Stimulated activated CD4-positive, alpha-beta T cell treated with anti-CD3 and anti-CD28 coated beads, Interleukin-4, amount 100 ng/mL, for 4 hours (primary cell): ENCODE data around the gene CARNS1.
A peak's percentile ranks its signal among the peaks of the same experiment; 100 is the strongest.

Source experiments
- DNase-seq, 2 experiments: peaks; one replicate each; pipeline ENCODE4 v3.0.0-alpha.2; 2020

CARNS1 gene

DNA sequence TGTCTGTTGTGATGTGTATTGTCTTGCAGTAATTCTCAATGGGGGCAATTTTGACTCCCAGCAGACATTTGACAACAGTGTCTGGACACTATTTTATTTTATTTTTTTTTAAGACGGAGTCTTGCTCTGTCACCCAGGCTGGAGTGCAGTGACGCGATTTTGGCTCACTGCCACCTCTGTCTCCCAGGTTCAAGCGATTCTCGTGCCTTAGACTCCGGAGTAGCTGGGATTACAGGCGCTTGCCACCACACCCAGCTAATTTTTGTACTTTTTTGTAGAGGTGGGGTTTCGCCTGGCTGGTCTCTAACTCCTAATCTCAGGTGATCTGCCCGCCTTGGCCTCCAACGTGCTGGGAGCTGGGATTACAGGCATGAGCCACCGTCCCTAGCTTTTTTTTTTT lies 14.2 kb downstream of the CARNS1 start:
- no peak for DNase-seq

DNA sequence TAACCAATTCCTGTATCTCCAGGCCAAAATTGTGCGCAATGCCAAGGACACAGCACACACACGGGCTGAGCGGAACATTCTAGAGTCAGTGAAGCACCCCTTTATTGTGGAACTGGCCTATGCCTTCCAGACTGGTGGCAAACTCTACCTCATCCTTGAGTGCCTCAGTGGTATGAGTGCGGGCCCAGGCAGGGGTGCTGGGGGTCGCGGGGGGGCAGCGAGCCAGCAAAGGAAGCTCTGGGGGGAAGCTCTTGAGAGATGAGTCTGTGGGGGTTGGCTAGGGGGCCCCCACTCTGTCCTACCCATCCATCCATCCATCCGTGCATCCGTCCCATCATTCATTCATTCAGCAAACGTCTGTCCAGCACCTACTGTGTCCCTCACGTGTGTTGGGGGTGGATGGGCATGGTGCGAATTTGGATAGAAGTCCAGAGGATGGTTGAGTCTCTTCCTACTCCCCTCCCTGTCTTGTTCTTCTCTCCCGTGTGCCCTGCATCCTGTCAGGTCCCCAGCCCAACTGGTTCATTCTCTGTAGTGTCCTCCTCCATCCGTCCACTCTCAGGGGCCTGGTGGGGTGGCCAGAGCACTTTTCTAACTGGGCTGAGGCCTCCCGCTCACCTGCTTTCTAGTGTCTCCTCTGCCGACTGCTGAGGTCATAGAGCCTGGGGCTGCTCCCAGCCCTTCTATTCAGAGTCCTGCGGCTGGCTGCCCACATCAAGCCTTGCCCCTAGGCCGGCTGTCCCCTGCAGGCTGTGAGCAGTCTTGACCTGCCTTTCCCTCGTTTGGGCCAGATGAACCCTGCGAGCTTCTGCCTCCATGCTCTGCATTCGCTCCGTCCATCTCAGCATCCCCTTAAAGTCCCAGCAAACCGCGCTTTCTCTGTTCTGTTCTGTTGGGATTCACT lies 16.1 kb downstream of the CARNS1 start:
- no peak for DNase-seq

DNA sequence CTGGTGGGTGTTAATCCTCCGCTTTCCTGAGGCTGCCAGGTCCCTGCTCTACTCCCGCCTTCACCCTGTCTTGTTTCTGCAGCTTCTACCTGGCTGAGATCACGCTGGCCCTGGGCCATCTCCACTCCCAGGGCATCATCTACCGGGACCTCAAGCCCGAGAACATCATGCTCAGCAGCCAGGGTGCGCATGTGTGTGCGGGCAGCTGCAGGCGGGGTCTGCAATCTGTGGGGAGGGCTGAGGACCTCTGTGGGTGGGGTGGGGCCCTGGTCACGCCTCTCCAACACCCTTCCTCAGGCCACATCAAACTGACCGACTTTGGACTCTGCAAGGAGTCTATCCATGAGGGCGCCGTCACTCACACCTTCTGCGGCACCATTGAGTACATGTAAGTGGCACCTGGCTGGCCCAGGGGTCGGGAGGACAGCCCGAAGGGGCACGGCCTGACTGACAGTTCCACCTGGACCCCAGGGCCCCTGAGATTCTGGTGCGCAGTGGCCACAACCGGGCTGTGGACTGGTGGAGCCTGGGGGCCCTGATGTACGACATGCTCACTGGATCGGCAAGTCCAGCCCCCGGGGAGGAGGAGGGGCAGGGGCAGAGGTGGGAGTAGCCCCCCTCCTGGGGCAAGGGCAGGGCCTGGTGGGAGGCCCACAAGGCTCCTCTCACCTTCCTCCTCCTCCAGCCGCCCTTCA lies 17.3 kb downstream of the CARNS1 start:
- no peak for DNase-seq

DNA sequence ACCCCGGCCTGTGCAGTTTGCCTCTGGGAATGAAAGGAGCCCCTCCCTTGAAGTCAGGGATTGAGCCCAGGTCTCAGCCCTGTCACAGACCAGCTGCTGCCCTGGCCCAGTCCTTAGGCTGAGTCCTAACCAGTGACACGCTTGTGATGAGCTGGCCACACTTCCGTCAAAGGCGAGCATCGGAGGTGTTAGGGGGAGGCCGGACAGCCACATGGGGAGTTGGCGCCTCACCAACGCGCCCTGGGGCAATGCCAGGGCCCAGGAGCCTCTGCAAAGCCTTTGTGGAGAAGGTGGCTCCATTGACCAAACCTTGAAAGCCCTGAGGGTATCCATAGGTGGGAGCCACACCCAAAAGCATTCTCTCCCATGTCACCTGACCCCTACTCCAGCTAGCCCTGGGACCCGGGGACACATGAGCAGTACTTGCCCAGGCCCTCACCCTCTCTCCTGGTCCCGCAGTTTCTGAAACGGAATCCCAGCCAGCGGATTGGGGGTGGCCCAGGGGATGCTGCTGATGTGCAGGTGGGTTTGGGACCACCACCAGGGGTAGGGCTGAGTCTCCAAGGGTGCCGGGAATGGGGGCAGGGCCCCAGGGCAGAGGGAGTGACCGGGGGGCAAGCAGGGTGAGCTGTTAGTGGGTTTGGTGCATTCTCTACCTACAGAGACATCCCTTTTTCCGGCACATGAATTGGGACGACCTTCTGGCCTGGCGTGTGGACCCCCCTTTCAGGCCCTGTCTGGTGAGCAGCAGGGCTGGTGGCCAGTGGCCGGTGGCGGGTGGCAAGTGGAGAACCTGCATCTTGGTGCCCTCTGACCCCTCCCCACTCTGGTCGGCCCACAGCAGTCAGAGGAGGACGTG lies 18.3 kb downstream of the CARNS1 start:
- DNase-seq: no peak

DNA sequence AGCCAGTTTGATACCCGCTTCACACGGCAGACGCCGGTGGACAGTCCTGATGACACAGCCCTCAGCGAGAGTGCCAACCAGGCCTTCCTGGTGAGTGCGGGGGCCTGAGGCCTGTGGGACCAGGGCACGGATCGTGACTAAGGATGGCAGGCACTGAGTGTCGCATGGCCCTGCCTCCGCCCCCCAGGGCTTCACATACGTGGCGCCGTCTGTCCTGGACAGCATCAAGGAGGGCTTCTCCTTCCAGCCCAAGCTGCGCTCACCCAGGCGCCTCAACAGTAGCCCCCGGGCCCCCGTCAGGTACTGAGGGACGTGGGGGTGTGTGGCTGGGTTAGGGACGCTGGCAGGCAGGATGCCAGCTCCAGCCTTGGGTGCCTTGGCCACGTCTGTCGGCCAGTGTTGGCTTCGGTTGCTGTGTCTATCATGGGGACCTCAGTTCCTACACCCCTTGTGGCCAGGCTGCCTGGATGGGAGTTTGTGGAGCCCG lies 19.0 kb downstream of the CARNS1 start:
- no peak for DNase-seq

DNA sequence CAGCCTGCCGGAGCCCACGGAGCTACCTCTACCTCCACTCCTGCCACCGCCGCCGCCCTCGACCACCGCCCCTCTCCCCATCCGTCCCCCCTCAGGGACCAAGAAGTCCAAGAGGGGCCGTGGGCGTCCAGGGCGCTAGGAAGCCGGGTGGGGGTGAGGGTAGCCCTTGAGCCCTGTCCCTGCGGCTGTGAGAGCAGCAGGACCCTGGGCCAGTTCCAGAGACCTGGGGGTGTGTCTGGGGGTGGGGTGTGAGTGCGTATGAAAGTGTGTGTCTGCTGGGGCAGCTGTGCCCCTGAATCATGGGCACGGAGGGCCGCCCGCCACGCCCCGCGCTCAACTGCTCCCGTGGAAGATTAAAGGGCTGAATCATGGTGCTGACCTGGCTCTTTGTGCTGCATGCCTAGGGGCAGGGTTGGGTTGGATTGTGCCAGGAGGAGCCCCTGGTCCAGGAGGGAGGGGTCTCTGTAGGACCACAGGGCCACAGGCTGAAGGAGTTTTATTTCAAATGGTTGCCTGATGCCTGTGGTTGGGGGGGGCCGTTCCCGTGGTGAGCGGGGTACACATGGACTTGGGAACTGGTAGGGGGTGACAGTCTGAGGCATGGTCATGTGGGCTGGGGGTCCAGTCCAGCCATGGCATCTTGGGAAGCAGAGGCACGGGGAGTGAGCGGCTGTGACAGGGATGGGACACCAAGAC lies 19.7 kb downstream of the CARNS1 start:
- no peak for DNase-seq

DNA sequence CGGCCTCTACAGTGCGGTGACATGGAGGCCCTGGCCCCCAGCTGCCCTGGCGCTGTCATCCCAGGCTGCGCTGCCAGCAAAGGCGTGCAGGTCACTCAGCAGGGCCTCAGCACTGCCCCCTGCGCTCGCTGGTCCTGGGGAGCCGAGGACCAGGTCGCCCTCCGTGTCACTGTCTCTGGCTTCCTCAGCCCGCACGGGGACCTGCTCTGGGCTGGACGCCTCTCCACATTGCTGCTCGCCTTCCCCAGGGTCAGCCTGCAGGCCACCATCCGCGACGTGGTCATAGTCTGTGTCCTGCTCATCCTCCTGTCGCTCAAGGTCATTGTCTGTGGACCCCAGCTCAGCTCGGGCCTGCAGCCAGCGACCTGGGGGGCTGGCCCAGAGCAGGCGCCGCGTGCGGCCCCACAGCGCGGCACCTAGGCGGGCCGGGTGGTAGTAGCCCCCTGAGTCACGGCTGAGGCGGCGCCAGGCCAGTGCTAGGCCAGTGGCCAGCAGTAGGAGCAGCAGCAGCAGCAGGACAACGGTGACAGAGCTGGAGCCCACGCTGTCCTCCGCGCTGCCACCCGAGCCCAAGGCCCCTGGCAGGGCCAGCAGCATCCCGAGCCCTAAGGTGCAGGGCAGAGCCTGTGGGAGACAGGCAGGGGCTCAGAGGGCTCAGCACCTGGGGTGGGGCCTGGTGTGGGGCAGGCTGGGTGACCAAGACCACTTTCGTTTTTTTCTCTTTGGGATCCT lies 20.4 kb downstream of the CARNS1 start:
- no peak for DNase-seq

DNA sequence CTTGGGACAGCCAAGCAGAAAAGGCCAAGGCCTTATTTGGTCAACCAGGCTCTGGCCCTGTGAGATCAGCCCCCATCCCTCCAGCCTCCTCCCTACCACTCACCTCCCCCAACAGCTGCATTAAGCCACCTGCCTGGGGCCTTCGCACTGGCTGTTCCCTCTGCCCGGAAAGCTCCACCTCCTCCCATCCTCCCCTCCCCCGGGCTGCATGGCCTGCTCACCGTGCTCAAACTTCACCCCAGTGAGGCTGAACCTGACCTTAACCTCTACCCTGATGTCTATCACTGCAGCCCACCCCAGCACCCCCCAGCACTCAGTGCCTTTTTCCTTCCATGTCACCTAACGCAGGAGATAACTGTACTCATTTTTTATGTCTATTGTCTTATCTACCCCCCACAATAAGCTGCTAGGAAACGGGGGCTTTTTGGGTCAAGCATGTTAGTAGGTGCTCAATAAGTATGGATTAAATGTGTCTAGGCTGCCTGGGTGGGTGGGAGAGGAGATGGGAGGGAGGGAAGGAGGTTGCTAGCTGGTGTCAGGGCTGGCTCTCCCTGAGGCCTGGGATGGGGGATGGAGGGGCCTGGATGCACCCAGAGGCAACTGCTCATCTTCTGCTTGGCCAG lies 21.1 kb downstream of the CARNS1 start:
- peak; percentile 67 to 73 for DNase-seq

DNA sequence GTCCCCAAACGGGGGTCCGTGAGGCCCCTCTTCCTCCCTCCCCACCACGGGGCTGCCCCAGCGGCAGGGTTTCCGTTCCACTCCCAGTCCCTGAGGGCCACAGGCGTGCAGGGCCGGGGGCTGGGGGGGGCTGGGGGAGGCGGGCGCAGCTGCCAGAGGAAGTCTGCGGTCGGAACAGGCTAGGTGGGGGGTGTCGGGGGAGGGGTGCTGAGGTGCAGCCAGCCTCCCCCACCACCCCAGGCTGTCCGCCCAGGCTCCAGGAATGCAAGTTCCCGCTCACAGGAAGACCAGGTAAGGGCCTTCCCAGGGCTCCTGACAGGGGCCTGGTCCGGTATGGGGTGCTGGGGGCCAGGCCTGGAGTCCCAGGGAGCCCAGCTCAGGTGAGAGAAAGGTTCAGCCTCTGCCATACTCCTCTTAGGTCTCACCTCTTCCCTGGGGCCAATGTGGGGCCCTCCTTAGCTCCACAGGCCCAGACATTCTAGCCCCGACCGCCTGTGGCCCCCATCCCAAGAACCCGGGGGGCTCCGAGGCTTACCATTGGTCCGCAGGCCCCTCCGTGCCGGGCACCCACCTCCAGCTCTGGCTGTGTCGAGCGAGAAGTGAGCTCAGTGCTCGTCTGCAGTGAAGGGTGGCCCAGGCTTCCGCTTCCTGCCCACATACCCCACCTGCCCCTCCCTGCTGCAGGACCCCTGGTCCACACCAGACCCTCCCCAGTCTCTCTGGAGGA lies 21.8 kb downstream of the CARNS1 start, which contains the start of gene PTPRCAP:
PTPRCAP (minus strand) TSS at position 601 of the 727 bp plus-strand sequence; CDS start at position 538, 63 bp downstream.
- peak; percentile 74 for DNase-seq

DNA sequence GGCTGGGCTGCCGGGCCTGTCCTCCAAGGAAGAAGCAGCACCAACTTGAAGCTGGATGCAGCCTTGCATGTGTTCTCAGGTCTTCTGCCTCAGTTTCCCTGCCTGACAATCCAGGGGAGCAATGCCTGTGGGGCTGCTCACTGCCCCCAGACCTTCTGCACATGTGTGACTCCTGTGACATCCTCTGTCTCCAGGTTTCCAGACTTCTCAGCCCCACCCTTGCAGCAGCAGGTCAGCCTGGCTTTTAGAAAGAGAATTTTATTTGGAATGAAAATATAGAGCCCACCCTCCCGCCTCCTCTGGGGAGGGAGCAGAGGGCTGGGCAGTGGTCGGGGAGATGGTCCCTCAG lies 22.3 kb downstream of the CARNS1 start:
- no peak for DNase-seq

DNA sequence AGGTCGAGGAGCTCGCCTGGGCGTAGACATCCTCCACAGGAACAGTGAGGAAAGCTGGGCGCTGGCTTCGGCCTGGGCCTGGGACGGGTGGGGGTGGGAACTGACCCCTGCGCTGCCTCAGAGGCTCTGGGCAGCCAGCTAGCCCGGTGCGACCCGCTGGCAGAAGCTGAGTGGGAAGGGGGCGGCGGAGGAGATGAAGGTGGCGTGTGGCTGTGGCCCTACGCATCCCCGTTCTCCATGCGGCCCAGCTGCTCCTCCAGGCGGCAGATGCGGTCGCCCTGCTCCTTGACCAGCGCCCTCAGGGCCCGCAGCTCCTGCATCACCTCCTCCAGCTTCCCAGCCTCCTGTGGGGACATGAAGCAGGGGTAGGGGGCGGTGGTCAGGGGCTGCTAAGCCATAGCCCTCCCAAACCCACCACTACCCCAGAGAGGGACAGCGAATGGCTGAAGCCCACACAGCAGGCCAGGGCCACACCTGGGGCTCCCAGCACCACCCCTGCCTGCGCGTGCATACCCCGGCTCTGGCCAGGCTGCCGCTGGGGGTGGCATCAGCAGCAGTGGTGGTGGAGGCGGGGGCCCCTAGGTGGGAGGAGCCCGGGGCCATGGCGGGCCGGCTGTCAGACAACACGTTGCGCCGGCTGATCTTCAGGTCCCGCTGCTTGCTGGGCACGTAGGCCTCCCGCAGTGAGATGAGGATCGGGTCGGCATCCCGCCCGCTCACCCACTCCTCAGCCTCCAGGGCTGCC lies 22.9 kb downstream of the CARNS1 start:
- DNase-seq: peak; percentile 67 to 74

DNA sequence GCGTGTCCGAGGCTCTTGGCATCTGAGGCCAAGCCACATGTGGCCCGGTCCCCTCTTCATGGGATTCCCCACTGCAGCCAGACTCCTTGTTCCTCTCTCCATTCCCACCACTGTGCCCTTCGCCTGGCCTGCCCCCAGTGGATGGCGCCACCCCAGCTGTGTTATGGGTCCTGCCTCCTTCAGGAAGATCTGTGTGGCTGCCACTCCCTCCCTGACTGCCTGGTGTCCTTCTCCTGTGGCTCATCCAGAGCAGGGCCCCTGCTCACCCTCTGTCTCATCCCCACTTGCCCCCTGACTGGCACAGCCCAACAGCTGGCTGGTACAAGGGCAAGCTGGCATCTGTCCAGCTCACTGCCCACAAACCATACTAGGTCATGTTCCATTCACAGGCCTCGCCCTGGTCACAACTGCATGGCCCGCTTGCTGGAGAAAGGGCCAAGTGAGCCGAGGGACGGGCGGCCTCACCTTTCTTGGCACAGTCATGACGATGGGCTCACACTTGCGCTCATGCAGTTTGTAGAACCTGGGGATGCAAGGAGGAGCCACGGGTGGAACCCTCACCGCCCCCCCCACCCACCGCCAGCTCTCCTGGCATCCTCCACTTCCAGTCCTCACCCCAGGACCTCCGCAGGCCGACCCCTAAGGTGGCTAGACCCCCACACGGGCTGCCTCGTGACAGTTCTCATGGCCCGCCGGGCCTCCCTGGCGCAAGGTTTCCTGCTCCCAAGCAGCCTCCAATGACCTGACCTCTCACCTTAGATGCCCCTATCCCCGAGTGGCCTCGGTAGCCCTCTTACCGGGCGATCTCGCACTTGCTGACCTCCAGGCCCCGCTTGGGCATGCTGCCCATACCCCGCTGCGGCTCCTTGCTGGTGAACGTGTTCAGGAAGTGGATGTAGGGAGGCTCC lies 24.1 kb downstream of the CARNS1 start:
- DNase-seq: no peak

DNA sequence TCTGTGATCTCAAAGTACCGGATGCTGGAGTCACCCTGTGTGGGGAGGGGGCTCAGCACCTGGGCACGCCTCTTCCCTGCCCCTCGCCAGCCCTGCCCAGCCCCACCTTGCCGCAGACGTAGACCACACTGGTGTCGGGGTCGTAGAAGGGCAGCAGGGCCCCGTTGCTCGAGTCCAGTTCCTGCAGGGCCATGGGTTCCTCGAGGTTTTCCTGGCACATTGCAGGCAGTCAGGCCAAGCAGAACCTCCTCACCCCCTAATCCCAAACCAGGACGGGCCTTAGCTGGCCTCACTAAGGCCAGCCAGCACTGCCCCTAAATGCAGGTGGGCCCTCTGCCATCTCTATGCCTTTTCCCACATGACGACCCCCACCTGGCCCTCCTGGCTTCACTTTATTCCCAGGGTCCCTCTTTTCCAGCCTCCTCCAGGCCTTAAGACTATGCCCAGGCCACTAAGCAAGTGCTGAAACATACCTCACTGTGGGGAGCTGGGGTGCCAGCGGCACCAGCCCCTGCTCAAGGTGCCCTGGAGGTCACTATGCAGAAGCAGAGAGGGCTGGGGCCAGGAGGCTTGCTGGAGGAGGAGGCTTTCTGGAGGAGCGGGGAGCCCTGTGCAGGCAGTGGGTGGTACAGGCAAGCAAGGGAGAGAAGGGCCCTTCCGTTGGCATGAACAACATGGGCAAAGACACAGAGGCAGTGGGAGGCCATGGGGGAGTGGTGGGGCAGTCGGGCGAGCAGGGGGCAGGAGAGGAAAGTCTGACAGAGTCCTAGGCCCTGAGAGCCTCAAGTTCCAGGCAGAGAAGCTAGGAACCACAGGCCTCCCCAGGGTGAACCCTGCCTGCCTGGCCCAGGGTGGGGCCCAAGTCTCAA lies 25.0 kb downstream of the CARNS1 start:
- DNase-seq: no peak

DNA sequence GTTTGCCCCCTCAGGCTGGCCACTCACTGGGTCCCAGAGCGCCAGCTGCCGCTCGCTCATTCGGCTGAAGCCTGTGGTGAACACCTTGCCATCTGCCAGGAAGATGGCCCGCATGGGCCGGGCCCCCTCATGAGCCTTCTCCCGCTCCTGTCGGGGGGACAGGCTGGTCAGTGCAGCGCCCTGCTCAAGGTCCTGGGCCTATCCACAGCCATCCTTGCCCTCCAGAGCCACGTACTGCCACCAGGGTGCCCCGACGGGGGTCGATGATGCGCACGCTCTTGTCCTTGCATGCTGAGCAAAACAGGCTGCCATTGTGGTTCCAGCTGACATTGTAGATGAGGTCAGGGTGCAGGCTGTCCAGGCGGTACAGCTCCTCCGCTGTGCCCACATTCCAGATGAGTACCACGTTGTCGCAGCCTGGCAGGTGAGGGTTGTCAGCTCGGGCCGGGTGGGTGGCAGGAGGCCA lies 25.7 kb downstream of the CARNS1 start:
- no peak for DNase-seq

DNA sequence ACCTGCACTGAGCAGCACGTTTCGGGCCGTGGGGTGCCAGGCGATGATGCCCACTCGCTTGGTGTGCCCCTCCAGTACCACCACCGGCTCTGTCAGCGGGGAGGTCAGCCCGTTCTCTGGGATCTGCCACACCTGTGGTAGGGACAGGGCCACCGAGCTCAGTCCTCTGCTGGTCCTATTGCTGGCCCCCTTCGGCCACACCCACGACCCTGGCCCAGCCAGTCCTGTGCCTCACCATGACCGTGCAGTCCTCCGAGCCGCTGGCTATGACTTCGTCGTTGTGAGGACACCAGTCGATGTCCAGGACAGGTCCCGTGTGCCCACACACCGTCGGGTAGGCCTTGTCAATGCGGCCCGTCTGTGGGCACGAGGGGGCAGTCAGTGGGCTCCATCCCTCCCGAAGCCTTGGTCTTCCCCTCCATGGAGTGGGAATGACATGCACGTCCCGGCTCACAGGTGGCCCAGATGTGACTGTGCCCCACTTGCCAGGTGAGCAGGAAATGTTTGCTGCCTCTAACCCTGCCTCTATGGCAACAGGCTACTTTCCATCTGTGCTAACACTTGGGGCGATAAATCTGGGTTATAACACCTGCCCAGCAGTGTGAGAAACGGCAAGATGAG lies 26.4 kb downstream of the CARNS1 start:
- DNase-seq: no peak

DNA sequence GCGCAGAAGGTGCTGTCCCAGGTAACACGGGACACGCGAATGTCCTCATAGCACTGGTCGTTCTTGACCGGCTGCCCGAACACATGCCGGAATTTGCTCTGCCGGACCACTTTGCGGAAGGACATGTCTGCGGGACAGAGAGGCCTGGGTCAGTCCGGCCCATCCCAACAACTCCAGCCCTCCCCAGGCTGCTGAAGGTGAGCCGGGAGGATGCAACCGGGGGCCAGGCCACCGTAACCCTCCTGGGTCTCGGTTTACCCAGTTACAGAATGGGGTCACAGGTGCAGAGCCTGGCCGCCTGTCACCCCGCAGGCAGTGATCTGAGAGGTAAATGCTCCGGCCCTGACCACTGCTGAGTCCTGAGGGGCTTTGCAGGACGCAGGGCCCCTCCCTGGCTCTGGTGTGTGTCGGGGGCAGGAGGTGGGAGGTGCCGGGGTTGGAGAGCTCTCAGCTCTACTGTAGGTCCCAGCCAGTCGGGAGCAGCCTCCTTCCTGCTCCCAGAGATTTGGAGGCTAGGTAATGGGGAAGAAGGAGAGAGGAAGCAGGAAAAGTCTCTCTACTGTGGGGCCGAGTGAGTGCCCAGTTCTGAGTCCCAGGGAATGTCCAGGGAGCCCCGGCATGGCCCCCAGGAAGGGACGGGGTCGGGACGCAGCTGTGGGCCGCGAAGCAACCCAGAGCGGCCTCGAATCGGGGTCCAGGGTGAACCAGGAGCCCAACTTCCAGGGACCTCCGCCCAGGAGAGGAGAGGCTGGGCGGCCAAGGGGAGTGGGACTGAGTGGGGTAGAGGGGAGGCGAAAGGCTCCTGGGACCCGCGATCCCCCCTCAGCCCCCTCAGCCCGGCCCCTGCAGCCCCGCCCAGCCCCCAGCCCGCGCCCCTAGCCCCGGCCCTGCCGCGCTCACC lies 27.3 kb downstream of the CARNS1 start:
- DNase-seq: no peak
